Left ventricle myocardium inferior (tissue), 1 donor: Measurements from ENCODE around the gene IL24. TPM values are rescaled to one million over a fixed set of nuclear protein-coding genes. Genes with fewer than 3 reads are reported as not detected.

Experiments used
- DNase-seq: peaks from one replicate; pipeline ENCODE4 v3.0.0-alpha.2; 2020
- H3K27ac ChIP-seq: fragments of 200-600 bp; replicated peaks from 2 replicates; pipeline ENCODE4 v1.8.0; 2021
- H3K27me3 ChIP-seq: fragments of 200-600 bp; 2 replicates; pipeline ENCODE4 v1.8.0; 2021; ENCODE audit warnings: low read depth
- H3K36me3 ChIP-seq: fragments of 200-600 bp; 2 replicates; pipeline ENCODE4 v1.8.0; 2021
- H3K4me1 ChIP-seq: fragments of 200-600 bp; 2 replicates; pipeline ENCODE4 v1.8.0; 2021
- H3K4me3 ChIP-seq: fragments of 200-600 bp; 2 replicates; pipeline ENCODE4 v1.8.0; 2021; ENCODE audit warnings: mild to moderate bottlenecking, moderate library complexity
- H3K9me3 ChIP-seq: fragments of 200-600 bp; replicated peaks from 2 replicates; pipeline ENCODE4 v1.8.0; 2021
- CTCF ChIP-seq: fragments of 200-600 bp; IDR thresholded peaks from 2 replicates; pipeline ENCODE4 v1.8.0; 2021; ENCODE audit warnings: antibody characterized with exemption, mild to moderate bottlenecking, borderline replicate concordance
- intact Hi-C: fragments of 100-400 bp; cut with micrococcal nuclease; formaldehyde crosslinking; loops from one replicate; pipeline ENCODE4 v1.11.0; 2022
- total RNA-seq: library from RNA; stranded (reverse); fragmentation: NEBNext Ultra II Directional; extraction: Animal tissue kit (Norgen Biotek cat#: 25700); gene quantifications from one replicate; pipeline ENCODE4 v1.2.1, GENCODE V29; 2021
- donor health status: DM: no; HTN: yes; CAD: no; lungs with severe emphysema.

The IL24 gene
- total RNA-seq, 1 donor from 2014 or later = not detected

- DNase-seq = no peak
- H3K27me3 ChIP-seq = no peaks in the 10 kb centered on the region
- intact Hi-C loops = no loop called here
- no peaks in the 10 kb centered on the region for H3K9me3 ChIP-seq
- peaks cover 5% of the 10 kb centered on the region for H3K4me1 ChIP-seq
- no peak overlapping the region for H3K27ac ChIP-seq
- no peak overlapping the region for H3K4me3 ChIP-seq
- H3K36me3 ChIP-seq = no peaks in the 10 kb centered on the region
- no peak for TF ChIP-seq CTCF
These were observed 32.3 kb downstream of the IL24 start for GRCh38 chr1:206929524-206929923.

GRCh38 chr1:206930210-206930798 lies 33.1 kb downstream of the IL24 start:
- H3K36me3 ChIP-seq = no peaks in the 10 kb centered on the region
- intact Hi-C loops = no loop called here
- peaks cover 5% of the 10 kb centered on the region for H3K4me1 ChIP-seq
- TF ChIP-seq CTCF = no peak
- H3K27ac ChIP-seq = no peak overlapping the region
- H3K27me3 ChIP-seq = no peaks in the 10 kb centered on the region
- no peak for DNase-seq
- H3K9me3 ChIP-seq = no peaks in the 10 kb centered on the region
- no peak overlapping the region for H3K4me3 ChIP-seq

- TF ChIP-seq CTCF = no peak
- no peak overlapping the region for H3K27ac ChIP-seq
- DNase-seq = no peak
- H3K27me3 ChIP-seq = peaks cover 12% of the 10 kb centered on the region
- H3K4me1 ChIP-seq = no peaks in the 10 kb centered on the region
- intact Hi-C loops = no loop called here
- no peaks in the 10 kb centered on the region for H3K9me3 ChIP-seq
- no peaks in the 10 kb centered on the region for H3K36me3 ChIP-seq
- no peak overlapping the region for H3K4me3 ChIP-seq
These were observed 34.5 kb downstream of the IL24 start for GRCh38 chr1:206931709-206932108.

GRCh38 chr1:206932177-206932576 lies 34.9 kb downstream of the IL24 start:
- intact Hi-C loops = no loop called here

GRCh38 chr1:206933333-206933945 lies 36.2 kb downstream of the IL24 start:
- H3K9me3 ChIP-seq = no peaks in the 10 kb centered on the region
- peaks cover 17% of the 10 kb centered on the region for H3K27me3 ChIP-seq
- H3K4me1 ChIP-seq = no peaks in the 10 kb centered on the region
- intact Hi-C loops = no loop called here
- peak; percentile 51 for TF ChIP-seq CTCF
- DNase-seq = no peak
- H3K27ac ChIP-seq = no peak overlapping the region
- no peak overlapping the region for H3K4me3 ChIP-seq
- H3K36me3 ChIP-seq = no peaks in the 10 kb centered on the region

More at GRCh38 chr1:206932177-206932576, 34.9 kb downstream of the IL24 start:
- H3K9me3 ChIP-seq = no peaks in the 10 kb centered on the region
- H3K4me3 ChIP-seq = no peak overlapping the region
- no peaks in the 10 kb centered on the region for H3K4me1 ChIP-seq
- no peak overlapping the region for H3K27ac ChIP-seq
- no peaks in the 10 kb centered on the region for H3K36me3 ChIP-seq
- TF ChIP-seq CTCF = no peak
- DNase-seq = no peak
- H3K27me3 ChIP-seq = peaks cover 16% of the 10 kb centered on the region
